ENCODE results near the gene GPR15.
"Not testable (repeated sequence)": the region's sequence is repeated elsewhere in the genome, so short reads cannot be mapped to it uniquely, and the experiment has no call there.

GPR15 gene

DNA sequence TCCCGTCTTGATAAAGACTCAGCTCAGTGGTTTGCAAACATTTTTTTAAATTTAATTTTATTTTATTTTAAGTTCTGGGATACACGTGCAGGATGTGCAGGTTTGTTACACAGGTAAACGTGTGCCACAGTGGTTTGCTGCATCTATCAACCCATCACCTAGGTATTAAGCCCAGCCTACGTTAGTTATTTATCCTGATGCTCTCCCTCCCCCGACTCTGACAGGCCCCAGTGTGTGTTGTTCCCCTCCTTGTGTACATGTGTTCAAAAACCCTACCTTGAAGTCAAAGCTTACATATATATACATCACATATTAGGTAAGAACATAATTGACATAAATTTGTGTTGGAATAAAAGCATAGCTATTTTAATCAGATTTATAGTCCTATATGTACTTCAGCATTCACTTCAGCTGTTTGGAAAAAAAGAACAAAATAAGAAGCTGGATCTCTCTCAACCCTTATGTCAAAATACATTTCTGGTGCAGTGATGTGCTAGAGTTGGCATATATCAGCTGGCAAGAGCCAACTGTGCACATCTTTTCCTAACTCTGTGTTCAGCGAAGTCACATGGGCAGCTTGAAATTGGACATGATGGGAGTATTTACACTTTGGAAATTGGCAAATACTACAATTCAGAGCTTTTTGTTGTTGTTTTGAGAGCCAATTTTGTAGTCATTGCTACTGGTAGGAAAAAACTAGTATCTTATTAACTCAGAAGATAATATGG, 26.5 kb downstream of the GPR15 start:
- DNase-seq (ENCODE audit: low spot score): no peak

DNA sequence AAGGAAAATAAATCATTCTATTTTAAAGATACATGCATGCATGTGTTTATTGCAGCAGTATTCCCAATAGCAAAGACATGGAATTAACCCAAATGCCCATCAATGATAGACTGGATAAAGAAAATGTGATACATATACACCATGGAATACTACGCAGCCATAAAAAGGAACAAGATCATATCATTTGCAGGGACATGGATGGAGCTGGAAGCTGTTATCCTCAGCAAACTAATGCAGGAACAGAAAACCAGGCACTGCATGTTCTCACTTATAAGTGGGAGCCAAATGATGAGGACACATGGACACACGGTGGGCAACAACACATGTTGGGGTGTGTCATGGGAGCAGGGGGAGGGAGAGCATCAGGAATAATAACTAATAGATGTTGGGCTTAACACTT, 28.0 kb downstream of the GPR15 start:
- not testable (repeated sequence) for DNase-seq (ENCODE audit: low spot score)

DNA sequence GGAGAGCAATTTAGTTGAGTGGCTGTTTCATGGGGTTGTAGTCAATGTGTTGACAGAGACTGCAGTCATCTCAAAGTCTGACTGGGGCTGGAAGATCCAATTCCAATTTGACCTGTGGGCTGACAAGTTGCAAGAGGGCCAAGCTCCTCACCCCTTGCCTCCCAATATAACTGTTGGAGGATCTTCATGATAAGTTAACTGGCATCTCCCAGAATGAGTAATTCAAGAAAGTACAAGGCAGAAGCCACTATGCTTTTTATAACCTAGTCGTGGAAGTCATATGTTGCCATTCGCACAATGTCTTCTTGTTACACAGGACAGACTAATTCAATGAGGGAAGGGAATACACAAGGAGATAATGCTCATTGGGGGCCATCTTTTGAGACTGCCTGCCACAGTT, 29.1 kb downstream of the GPR15 start:
- no peak for DNase-seq (ENCODE audit: low spot score)

DNA sequence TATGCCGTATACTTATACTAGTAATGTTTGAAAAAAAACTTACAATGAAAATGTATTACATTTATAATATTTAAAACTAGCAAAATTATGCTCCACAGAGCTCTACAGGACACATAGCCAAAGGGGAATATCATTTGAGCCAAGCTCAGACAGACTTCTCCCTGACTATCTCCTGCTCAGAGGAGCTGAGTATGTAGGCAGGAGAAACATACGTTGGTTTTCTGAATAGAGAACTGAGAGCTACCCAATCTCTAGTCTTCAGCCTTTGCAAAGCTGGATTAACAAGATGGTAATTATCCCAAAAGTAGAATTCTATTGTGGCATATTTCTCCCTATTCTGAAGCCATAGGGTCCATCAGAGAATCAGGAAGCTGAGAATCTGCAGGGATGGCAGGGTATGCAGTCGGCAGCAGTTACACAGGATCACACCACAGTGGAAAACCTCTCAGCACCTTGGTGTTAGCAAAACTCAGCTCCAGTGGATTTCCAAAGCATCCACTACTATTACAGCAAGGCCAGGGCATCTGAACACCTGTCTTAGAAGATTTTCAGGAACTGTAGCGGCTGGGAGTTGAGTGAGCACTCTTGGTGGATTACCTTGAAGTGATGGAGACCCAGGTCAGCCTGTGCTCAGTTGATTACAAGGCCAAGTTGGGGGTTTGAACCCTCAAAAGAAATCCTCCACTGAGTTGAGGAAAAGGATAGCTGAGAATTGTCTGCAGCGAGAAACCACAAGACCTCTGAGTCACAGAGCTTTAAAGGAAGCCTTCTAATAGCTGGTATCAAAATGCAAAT, 30.1 kb downstream of the GPR15 start:
- no peak for DNase-seq (ENCODE audit: low spot score)

DNA sequence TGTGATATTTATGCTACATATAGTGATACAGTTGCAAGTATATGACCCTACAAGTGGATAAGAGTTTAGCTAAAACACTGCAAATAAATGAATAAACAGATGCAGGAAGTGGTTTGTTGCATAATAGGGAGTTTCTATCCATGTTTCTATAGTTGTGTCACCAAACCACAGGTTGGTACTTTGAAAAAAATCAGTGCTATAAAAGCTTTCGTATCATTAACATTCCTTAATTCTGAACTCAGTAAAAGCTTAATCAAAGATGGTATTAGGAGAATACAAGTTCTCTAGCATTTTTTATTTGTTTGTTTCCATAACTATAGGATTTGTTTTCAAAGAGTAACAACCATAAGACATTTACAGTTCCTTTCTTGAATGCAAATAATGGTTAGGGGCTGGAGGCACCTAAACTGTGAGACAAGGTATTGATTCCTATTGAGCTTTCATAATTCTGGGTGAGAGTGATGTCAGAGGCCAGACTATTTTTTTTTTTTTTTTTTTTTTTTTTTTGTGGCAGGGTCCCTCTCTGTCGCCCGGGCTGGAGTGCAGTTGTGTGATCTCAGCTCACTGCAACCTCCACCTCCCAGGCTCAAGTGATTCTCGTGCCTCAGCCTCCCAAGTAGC, 32.0 kb downstream of the GPR15 start:
- no peak for DNase-seq (ENCODE audit: low spot score)

DNA sequence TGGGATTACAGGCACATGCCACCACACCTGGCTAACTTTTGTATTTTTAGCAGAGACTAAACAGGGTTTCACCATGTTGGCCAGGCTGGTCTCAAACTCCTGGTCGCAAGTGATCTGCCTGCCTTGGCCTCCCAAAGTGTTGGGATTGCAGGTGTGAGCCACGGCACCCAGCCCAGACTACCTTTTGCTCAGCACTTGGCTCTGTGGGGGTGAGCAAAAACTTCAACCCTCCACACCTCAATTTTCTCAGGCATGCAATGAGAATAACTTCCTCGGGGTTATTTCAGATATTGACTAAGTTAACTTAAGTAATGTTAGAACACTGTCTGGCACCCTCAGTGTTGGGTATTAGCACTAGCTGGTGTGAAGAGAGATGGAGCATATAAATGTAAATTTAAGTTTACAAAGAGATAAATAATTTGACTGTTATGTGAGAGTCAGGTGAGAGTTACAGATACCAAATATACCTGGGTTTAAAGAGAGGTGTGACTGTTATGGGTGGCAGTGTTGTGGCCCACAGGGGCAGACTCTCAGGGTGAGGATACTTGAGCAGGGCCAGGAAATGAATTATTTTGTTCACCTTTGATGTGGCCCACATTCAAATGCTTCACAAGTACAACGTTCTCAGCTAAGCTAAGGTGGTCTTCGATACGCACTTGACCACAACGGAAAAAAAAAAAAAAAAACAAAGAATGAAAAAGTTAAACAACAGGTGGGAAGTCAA, 32.7 kb downstream of the GPR15 start:
- DNase-seq (ENCODE audit: low spot score): no peak

DNA sequence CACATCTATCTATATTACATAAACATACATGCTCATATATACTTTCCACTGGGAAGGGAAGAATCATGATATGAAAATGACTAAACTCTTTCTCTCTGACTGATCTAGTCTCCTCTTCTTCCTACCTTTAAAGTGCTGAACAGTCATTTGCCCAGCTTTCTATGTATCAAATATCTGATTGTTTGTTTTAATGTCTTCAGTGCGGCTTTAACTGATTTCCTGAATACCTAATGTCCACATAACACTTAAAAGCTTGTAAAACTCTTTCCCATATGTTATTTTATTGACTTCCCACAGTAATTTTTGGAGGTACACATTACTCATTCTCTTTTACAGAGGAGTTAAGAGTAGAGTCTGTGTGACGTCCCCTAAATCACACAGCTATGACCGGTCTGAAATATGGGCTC, 33.5 kb downstream of the GPR15 start:
- DNase-seq (ENCODE audit: low spot score): no peak

DNA sequence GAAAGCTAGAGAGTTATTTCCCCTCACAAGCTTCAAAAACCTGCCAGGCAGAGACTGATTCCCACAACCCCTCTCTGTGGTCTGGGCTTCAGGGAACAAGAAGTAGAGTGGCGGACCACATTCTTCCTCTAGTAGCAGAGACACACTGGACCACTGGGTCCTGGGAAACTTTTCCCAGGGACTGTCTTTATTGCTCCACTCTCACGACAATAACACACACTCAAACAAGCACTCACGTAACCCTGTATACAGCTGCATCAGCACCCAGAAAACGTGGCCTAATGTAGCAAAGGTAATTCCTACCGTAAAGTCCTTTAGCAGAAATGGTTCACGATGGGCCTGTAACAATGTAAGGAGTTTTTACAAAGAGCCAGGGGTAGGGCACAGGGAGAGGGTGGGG, 34.1 kb downstream of the GPR15 start:
- DNase-seq (ENCODE audit: low spot score): no peak

DNA sequence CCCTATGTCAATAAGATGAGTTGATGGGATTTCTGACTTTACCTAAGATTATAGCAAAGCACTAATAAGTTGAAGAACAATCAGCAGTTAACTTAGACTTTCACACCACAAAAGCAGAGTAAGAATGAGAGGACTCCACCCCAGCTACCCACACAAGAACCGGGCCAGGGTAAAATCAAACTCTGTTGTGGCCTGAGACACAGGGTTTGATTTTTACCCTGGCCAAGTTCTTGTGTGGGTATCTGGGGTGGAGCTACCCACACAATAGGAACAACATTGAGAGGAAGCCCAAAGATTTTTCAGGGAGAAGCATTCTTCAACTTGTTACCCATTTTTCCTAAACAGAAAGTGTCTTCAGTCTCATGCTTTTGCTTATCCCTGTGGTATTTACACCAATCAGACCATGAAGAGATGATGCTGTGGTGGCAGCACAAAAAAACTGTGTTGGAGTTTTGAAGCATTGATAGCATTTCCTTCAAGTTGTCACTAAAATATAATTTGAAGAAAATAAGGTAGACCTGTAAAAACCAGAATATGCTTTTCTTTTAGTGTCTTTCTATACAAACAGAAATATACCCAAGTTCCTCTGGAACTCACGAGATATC, 36.0 kb downstream of the GPR15 start:
- no peak for DNase-seq (ENCODE audit: low spot score)

DNA sequence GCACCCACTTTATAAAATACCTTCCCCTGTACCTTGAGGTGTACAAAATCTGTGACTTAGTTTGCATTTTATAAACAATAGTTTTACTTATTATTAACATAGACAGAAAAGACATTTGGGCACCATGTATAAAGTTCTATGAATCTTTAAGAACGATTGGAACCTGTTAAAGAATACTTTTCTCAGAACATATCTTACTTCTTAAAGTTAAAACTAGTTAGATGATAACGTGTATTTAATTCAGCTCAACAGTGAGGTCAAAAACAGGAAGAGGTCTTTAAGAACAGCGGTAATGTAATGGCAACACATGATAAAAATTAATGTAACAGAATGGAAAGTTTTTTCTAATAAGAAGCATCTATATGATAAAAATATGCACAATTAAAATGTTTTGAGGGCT, 36.6 kb downstream of the GPR15 start:
- no peak for DNase-seq (ENCODE audit: low spot score)

DNA sequence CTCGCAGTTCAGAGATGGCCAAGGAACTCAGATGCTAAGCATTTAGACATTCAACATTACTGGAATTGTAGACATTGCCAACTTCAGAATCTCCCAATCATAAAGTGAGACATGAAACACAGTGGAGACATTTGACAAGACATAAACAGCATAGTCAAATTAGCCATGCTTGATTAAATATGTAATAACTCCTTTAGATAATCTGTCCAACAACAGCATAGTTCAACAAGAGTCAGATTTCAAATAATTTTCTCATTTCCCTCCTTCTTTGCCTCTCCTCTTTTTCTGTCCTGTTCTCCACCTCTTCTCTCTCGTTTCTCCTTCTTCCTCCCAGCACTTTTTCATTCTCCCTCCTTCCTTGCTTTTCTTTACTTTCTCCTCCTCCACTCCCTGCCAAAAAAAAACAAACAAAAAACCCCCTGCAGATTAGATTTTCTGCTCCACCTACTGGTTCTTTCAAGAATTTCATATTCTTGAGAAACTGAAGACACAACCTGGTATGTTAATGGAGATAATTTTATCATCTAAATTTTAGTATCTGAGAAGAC, 41.5 kb downstream of the GPR15 start:
- no peak for DNase-seq (ENCODE audit: low spot score)

DNA sequence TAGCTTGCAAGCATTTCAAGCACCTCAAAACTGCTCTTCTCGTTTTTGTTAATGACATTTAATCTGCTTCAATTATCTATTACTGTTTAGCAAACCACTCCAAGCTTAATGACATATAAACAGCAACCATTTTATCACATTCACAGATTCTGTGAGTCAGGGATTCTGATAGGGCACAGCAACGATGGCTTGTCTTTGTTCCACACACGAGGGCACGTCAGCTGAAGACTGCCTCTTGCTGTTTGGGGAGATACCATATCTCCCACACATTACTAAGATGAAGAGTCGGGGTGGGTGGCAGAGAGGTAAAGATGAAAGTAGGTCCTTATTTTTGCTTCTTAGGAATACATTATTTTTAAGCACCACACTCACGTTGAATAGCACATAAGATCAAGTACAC, 42.4 kb downstream of the GPR15 start:
- DNase-seq (ENCODE audit: low spot score): no peak

DNA sequence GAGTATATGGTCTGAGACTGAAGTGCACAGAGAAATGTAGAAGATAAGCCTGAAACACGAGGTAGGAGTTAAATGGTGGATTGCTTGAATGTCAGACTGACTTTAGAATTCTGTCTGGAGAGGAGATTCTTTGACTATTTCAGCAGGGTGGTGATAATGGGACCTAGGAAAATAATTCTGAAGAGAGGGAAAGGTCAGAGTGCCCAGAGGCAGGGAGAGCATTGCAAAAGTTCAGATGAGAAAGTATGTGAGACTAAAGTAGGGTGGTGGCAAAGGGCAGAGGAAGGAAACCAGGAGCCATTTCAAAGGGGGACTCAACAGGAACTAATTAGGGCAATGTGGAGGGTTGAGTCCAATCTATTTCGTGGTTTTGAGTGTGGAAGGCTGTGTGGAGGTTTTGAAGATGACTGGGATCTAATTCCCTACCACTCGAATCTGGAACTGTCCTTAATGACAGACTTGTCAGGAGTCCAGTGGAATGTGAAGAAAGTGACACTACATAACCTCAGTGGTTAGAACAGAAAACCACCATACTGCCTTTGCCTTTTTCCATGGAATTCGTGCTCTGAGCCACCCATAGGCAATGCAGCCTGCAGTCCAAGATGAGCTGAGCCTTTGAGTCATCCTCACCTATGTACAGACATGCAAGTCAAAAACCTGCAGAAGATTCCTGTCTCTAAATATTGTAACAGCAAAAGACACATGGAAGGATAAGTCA, 45.6 kb downstream of the GPR15 start:
- no peak for DNase-seq (ENCODE audit: low spot score)

DNA sequence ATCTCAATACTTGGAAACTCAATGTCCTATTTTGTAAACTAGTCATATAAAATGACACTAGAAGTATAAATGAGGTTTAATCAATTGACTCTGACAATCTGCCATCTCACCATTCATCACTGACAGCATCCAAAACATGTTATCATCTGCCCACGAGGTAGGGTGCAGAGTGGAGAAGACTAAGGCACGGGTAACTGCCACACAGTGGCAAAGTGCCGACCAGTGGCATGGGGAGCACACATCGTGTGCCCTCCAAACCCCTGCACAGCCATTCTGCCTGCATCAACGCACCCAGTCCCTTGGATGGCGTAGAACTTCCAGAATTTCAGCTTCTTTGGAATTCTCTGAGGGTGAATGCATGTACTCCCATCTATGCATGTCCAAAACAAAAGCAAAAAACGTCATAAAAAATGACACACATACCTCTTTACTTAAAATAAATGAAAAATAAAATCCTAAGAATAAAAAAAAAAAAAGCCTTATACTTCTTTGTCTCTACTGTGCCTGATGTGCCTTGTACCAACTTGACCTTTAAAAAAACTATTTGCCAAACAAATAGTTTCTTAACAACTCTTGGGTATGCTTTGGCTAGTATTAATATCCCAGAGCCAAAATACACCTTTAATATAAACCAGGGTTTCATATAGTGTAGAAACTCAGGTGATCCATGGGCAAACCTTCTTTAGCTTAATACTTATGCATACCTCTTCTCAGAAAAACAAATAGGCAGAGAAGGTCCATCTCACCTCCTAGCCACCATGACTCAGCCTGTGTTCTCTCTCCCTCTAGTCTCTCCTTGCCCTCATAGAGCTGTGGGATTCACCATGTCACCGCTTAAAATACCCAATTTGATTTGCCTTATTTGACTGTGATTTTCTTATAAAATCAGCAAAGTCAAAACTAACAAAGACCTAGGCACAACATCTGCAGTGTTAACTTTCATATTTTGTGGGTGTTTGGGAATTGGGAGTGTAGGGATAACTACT, 48.9 kb downstream of the GPR15 start:
- no peak for DNase-seq (ENCODE audit: low spot score)

DNA sequence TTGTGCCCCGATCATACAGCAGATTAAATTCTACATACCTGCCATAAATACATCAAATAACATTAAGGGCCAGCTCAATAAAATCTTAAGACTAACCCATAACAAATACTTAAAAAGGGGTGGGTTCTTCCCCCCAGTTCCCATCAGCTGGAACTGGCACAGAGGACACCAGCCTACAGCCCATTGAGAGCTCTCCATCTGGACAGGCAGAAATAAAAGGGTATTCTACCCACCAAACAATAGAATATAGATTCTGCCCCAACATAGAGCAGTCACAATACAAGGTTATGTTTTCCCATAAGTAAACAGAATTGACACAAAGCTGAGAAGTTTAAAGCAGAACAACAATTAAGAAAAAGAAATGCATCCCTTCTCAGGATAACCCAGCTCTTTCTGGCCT, 49.7 kb downstream of the GPR15 start:
- no peak for DNase-seq (ENCODE audit: low spot score)

DNA sequence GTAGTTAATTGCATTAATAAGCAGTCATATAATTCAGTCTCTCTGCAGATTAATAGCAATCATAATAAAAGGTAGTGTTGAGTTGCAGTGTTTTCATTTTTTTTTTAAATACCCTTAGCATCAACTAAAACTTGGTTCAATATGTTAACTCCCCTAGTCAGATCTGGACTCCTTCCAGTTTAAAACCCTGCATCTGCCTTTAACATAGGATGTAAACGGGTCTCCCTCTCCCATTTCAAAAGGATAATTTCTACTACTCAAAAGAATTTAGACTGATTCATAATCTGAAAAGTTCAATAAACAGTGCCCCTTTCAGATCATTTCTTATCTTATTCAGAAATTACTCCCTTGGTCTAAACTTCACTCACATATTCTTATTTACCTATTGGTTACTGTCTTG, 50.3 kb downstream of the GPR15 start:
- no peak for DNase-seq (ENCODE audit: low spot score)

DNA sequence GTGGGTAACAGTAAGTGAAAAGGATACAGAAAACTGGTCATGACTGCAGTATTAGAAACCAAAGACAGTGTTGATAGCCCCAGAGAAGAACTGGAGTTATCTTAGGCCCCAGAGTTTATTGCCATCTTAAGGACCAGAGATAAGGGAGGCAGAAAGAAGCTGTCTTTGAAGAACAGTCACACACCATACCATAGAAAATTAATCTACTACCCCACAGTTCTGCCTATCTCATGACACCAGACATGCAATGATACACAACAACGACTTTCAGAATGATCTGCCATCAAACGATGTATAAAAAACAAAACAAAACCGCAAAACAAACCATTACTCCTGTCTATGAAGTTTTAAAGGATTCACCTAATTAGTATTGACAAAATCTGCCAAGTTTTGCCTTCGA, 52.0 kb downstream of the GPR15 start:
- no peak for DNase-seq (ENCODE audit: low spot score)

Data from HuH-7.5 (cell line).